CD14-positive monocyte (primary cell): Measurements from ENCODE around the gene RBM38. TPM values are rescaled to one million over a fixed set of nuclear protein-coding genes. Genes with fewer than 3 reads are reported as not detected.
"Not testable (repeated sequence)": the region's sequence is repeated elsewhere in the genome, so short reads cannot be mapped to it uniquely, and the experiment has no call there.

Experiments used
- DNase-seq, 3 donors: peaks; one replicate each; pipeline ENCODE4 v3.0.0-alpha.2; 2011 to 2022
- H2AFZ ChIP-seq: 2 replicates; pipeline ENCODE4 v1.6.0; 2012; ENCODE audit warnings: mild to moderate bottlenecking, low read depth, low read length, inconsistent platforms; ENCODE audit not compliant: insufficient read depth, poor library complexity, severe bottlenecking
- H3K27ac ChIP-seq, 2 donors: 1 replicate in 1 of 2; 2 replicates in 1 of 2; pipeline ENCODE4 v1.5.1; 2012 to 2013; ENCODE audit warnings: low read length in 2 of 2, control low read depth in 1 of 2, inconsistent platforms in 1 of 2, low read depth in 1 of 2, mild to moderate bottlenecking in 1 of 2
- H3K27me3 ChIP-seq, 2 donors: one replicate each; pipeline versions ENCODE4 v1.6.0 to v1.6.1; 2011 to 2013; ENCODE audit warnings: low read length in 2 of 2; ENCODE audit not compliant: control insufficient read depth in 2 of 2, insufficient read depth in 2 of 2
- H3K36me3 ChIP-seq, 2 donors: replicated peaks in 1 of 2; 1 replicate in 1 of 2; 2 replicates in 1 of 2; pipeline versions ENCODE4 v1.5.1 to v1.6.1; 2012 to 2013; ENCODE audit warnings: low read length in 2 of 2, control low read depth in 1 of 2, inconsistent platforms in 1 of 2, mild to moderate bottlenecking in 1 of 2; ENCODE audit not compliant: insufficient read depth in 2 of 2, control insufficient read depth in 1 of 2
- H3K4me1 ChIP-seq, 2 donors: 1 replicate in 1 of 2; 2 replicates in 1 of 2; pipeline versions ENCODE4 v1.5.1 to v1.6.1; 2012 to 2013; ENCODE audit warnings: low read length in 2 of 2, control low read depth in 1 of 2, inconsistent platforms in 1 of 2, mild to moderate bottlenecking in 1 of 2, moderate library complexity in 1 of 2; ENCODE audit not compliant: insufficient read depth in 2 of 2, control insufficient read depth in 1 of 2
- H3K4me2 ChIP-seq: replicated peaks from 2 replicates; pipeline ENCODE3; 2012; ENCODE audit warnings: low read length, moderate library complexity, mild to moderate bottlenecking; ENCODE audit not compliant: poor library complexity, severe bottlenecking; ENCODE audit errors: extremely low read depth
- H3K4me3 ChIP-seq, 3 experiments: fragments of 200-600 bp in 1 of 3; sonication (generic) in 1 of 3; replicated peaks in 1 of 3; 1 replicate in 2 of 3; 2 replicates in 1 of 3; pipeline ENCODE4 v1.5.1; 2011 to 2013; ENCODE audit warnings: low read length in 3 of 3, mild to moderate bottlenecking in 3 of 3, control low read depth in 2 of 3, low read depth in 2 of 3, inconsistent platforms in 1 of 3, moderate library complexity in 1 of 3
- H3K79me2 ChIP-seq: 2 replicates; pipeline ENCODE4 v1.6.0; 2012; ENCODE audit warnings: mild to moderate bottlenecking, control low read depth, inconsistent platforms, low read length, moderate library complexity; ENCODE audit not compliant: insufficient read depth
- H3K9ac ChIP-seq: 2 replicates; pipeline ENCODE4 v1.6.0; 2017; ENCODE audit warnings: low read length, mild to moderate bottlenecking; ENCODE audit not compliant: insufficient read depth, poor library complexity, severe bottlenecking
- H3K9me3 ChIP-seq, 2 donors: replicated peaks in 1 of 2; 1 replicate in 1 of 2; 2 replicates in 1 of 2; pipeline versions ENCODE4 v1.5.1 to v1.6.1; 2012 to 2013; ENCODE audit warnings: low read length in 2 of 2, control low read depth in 1 of 2; ENCODE audit not compliant: control insufficient read depth in 1 of 2, insufficient read depth in 1 of 2
- H4K20me1 ChIP-seq: 2 replicates; pipeline ENCODE4 v1.6.0; 2012; ENCODE audit warnings: mild to moderate bottlenecking, low read length, control low read depth, moderate library complexity; ENCODE audit not compliant: insufficient read depth
- H3K27ac Mint-ChIP-seq, 7 donors: one replicate each; pipeline ENCODE4 v1.8.0; 2020; ENCODE audit warnings: mild to moderate bottlenecking in 7 of 7, mixed read lengths in 7 of 7, moderate library complexity in 6 of 7, inconsistent platforms in 2 of 7
- H3K27me3 Mint-ChIP-seq, 3 donors: one replicate each; pipeline ENCODE4 v1.8.0; 2021 to 2022; ENCODE audit warnings: low read depth in 3 of 3, mild to moderate bottlenecking in 3 of 3, mixed read lengths in 3 of 3, moderate library complexity in 3 of 3, inconsistent platforms in 1 of 3
- H3K36me3 Mint-ChIP-seq, 2 donors: one replicate each; pipeline ENCODE4 v1.8.0; 2020; ENCODE audit warnings: mixed read lengths in 2 of 2, inconsistent platforms in 1 of 2, mild to moderate bottlenecking in 1 of 2
- H3K4me1 Mint-ChIP-seq: one replicate; pipeline ENCODE4 v1.8.0; 2020; ENCODE audit warnings: mild to moderate bottlenecking, mixed read lengths
- H3K4me3 Mint-ChIP-seq, 2 donors: one replicate each; pipeline ENCODE4 v1.8.0; 2020; ENCODE audit warnings: mild to moderate bottlenecking in 2 of 2, mixed read lengths in 2 of 2, moderate library complexity in 1 of 2
- H3K9me3 Mint-ChIP-seq, 7 donors: one replicate each; pipeline ENCODE4 v1.8.0; 2020 to 2022; ENCODE audit warnings: mixed read lengths in 7 of 7, mild to moderate bottlenecking in 6 of 7, moderate library complexity in 6 of 7, inconsistent platforms in 2 of 7
- WGBS: methylation state at CpG from one replicate; pipeline ENCODE4 v1.1.5; 2013; ENCODE audit warnings: missing lambda C conversion rate; ENCODE audit not compliant: insufficient coverage; 5-methylcytosine and 5-hydroxymethylcytosine counted together
- intact Hi-C, 2 donors: fragments of 100-400 bp; cut with micrococcal nuclease; formaldehyde crosslinking; loops; one replicate each; pipeline versions ENCODE4 v1.15.0 to v1.15.1; 2023
- polyA plus RNA-seq, 3 donors: library from polyadenylated mRNA; depleted of rRNA in 1 of 3; unstranded in 2 of 3; stranded (reverse) in 1 of 3; fragments of 300-500 nt in 2 of 3; fragments of >200 nt in 1 of 3; fragmentation: Illumina TruSeq in 2 of 3; gene quantifications; 1 replicate in 2 of 3; 2 replicates in 1 of 3; pipeline ENCODE4 v1.2.3, GENCODE V29; 2012 to 2021
- TF ChIP-seq, protein P1 (sequence below): fragments of 200-600 bp; IDR thresholded peaks from one replicate; pipeline ENCODE4 v1.8.0; 2022; ENCODE audit warnings: antibody characterized with exemption, mild to moderate bottlenecking

The RBM38 gene
- polyA plus RNA-seq, 3 donors, result 7.5 to 48.3 (median 17.8) TPM

DNA sequence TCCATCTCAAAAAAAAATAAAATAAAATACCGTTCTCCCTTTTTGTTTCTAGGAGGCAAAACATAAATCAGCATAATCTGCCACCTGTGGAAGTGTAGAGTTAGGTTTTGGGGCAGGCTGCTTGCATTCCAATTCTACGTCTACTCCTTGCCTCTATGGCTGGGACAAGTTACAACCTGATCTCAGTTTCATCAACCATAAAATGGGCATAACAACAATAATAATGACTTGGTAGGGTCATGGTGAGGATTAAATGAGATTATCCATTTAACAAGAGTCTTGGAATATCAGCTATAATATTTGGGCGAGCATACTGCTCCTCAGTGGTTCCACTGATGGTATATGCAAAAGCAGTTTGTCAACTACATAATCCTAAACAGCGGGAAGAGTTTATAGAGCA is 43.8 kb upstream of the RBM38 start:
- Histone ChIP-seq H3K36me3 (no peaks in the 10 kb centered on the region), H3K9ac (no peak overlapping the region), H2AFZ (no peak overlapping the region), H3K4me2 (no peak overlapping the region), H4K20me1 (peaks cover 11% of the 10 kb centered on the region), H3K27me3 (peaks cover 15 to 16% of the 10 kb centered on the region in 2 donors), H3K4me3 (no peak overlapping the region), H3K27ac (no peak overlapping the region), H3K9me3 (no peaks in the 10 kb centered on the region), H3K79me2 (peaks cover 13% of the 10 kb centered on the region), H3K4me1 (peaks cover 10 to 13% of the 10 kb centered on the region in 2 donors)
- intact Hi-C loops, result loop anchor here (5.0 kb wide), 2 partner anchors 245 to 260 kb away; no protein-coding TSS in a partner anchor
- no CpG with 5 or more reads among the region's 4 CpGs for WGBS
- Mint-ChIP-seq H3K27ac (no peak overlapping the region), H3K9me3 (peaks cover 0 to 10% (median 3%) of the 10 kb centered on the region in 7 donors), H3K27me3 (peaks cover 9 to 32% (median 23%) of the 10 kb centered on the region in 3 donors), H3K4me1 (peaks cover 10% of the 10 kb centered on the region), H3K36me3 (no peaks in the 10 kb centered on the region), H3K4me3 (peak overlapping the region in 1 of 2 donors; percentile 35)
- TF ChIP-seq, protein P1, sequence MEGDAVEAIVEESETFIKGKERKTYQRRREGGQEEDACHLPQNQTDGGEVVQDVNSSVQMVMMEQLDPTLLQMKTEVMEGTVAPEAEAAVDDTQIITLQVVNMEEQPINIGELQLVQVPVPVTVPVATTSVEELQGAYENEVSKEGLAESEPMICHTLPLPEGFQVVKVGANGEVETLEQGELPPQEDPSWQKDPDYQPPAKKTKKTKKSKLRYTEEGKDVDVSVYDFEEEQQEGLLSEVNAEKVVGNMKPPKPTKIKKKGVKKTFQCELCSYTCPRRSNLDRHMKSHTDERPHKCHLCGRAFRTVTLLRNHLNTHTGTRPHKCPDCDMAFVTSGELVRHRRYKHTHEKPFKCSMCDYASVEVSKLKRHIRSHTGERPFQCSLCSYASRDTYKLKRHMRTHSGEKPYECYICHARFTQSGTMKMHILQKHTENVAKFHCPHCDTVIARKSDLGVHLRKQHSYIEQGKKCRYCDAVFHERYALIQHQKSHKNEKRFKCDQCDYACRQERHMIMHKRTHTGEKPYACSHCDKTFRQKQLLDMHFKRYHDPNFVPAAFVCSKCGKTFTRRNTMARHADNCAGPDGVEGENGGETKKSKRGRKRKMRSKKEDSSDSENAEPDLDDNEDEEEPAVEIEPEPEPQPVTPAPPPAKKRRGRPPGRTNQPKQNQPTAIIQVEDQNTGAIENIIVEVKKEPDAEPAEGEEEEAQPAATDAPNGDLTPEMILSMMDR, result no peak
- DNase-seq, result no peak

DNA sequence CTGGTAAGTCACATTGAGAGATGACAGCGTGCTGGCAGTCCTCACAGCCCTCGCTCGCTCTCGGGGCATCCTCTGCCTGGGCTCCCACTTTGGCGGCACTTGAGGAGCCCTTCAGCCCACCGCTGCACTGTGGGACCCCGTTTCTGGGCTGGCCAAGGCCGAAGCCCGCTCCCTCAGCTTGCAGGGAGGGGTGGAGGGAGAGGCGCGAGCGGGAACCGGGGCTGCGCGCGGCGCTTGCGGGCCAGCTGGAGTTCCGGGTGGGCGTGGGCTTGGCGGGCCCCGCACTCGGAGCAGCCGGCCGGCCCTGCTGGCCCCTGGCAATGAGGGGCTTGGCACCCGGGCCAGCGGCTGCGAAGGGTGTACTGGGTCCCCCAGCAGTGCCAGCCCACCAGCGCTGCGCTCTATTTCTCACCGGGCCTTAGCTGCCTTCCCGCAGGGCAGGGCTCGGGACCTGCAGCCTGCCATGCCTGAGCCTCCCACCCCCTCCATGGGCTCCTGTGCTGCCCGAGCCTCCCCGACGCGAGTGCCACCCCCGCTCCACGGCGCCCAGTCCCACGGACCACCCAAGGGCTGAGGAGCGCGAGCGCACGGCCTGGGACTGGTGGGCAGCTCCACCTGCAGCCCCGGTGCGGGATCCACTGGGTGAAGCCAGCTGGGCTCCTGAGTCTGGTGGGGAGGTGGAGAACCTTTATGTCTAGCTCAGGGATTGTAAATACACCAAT is 42.8 kb upstream of the RBM38 start:
- H3K4me2 ChIP-seq, H3K27ac ChIP-seq, H3K9me3 ChIP-seq, H3K4me3 ChIP-seq, H3K9ac ChIP-seq, H3K36me3 Mint-ChIP-seq, H3K4me3 Mint-ChIP-seq, H2AFZ ChIP-seq, H3K27ac Mint-ChIP-seq, H3K36me3 ChIP-seq, DNase-seq: not testable (repeated sequence)
- intact Hi-C loops, result loop anchor here (5.0 kb wide), 2 partner anchors 244 to 261 kb away; no protein-coding TSS in a partner anchor
- Histone ChIP-seq H3K27me3 (peaks cover 9 to 12% of the 10 kb centered on the region in 2 donors), H3K79me2 (peaks cover 23% of the 10 kb centered on the region), H3K4me1 (peaks cover 10 to 14% of the 10 kb centered on the region in 2 donors), H4K20me1 (peaks cover 21% of the 10 kb centered on the region)
- WGBS, result 86% methylated on average over 26 of the region's 47 CpGs
- Mint-ChIP-seq H3K4me1 (peaks cover 14% of the 10 kb centered on the region), H3K27me3 (peaks cover 8 to 25% (median 21%) of the 10 kb centered on the region in 3 donors), H3K9me3 (peaks cover 0 to 10% (median 3%) of the 10 kb centered on the region in 7 donors)

DNA sequence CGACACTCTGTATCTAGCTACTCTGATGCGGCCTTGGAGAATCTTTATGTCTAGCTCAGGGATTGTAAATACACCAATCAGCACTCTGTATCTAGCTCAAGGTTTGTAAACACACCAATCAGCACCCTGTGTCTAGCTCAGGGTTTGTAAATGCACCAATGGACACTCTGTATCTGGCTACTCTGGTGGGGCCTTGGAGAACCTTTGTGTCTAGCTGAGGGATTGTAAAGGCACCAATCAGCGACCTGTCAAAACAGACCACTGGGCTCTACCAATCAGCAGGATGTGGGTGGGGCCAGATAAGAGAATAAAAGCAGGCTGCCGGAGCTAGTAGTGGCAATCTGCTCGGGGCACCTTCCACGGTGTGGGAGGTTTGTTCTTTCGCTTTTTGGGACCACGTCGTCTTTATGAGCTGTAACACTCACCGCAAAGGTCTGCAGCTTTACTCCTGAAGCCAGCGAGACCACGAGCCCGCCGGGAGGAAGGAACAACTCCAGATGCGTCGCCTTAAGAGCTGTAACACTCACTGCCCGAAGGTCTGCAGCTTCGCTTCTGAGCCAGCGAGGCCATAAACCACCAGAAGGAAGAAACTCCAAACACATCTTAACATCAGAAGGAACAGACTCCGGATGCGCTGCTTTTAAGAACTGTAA is 42.1 kb upstream of the RBM38 start:
- Mint-ChIP-seq H3K4me3 (peak overlapping the region in 1 of 2 donors; percentile 60), H3K4me1 (peaks cover 14% of the 10 kb centered on the region), H3K27me3 (peaks cover 8 to 25% (median 21%) of the 10 kb centered on the region in 3 donors), H3K9me3 (peaks cover 0 to 10% (median 3%) of the 10 kb centered on the region in 7 donors), H3K36me3 (peaks cover 13% of the 10 kb centered on the region in 2 donors)
- intact Hi-C loops, result loop anchor here (5.0 kb wide), 2 partner anchors 243 to 262 kb away; no protein-coding TSS in a partner anchor
- 67% methylated on average over 15 of the region's 21 CpGs for WGBS
- not testable (repeated sequence) for H3K4me3 ChIP-seq, H2AFZ ChIP-seq, DNase-seq, H3K27ac Mint-ChIP-seq, H3K9ac ChIP-seq, H3K4me2 ChIP-seq, H3K9me3 ChIP-seq, H3K27ac ChIP-seq
- peaks cover 29% of the 10 kb centered on the region for H3K79me2 ChIP-seq
- peaks cover 10 to 14% of the 10 kb centered on the region in 2 donors for H3K4me1 ChIP-seq
- peaks cover 27% of the 10 kb centered on the region for H4K20me1 ChIP-seq
- peaks cover 9 to 10% of the 10 kb centered on the region in 2 donors for H3K27me3 ChIP-seq
- H3K36me3 ChIP-seq, result peaks cover 0 to 12% of the 10 kb centered on the region in 2 donors
